C1 segment of cervical spinal cord (tissue), 14 donors: Measurements from ENCODE around the gene HBZ.
"Not testable (repeated sequence)": the region's sequence is repeated elsewhere in the genome, so short reads cannot be mapped to it uniquely, and the experiment has no call there.

Source experiments
- DNase-seq, 14 donors: peaks; one replicate each; lab custom pipeline; 2025; lab: John Stamatoyannopoulos, UW

The HBZ gene

DNA sequence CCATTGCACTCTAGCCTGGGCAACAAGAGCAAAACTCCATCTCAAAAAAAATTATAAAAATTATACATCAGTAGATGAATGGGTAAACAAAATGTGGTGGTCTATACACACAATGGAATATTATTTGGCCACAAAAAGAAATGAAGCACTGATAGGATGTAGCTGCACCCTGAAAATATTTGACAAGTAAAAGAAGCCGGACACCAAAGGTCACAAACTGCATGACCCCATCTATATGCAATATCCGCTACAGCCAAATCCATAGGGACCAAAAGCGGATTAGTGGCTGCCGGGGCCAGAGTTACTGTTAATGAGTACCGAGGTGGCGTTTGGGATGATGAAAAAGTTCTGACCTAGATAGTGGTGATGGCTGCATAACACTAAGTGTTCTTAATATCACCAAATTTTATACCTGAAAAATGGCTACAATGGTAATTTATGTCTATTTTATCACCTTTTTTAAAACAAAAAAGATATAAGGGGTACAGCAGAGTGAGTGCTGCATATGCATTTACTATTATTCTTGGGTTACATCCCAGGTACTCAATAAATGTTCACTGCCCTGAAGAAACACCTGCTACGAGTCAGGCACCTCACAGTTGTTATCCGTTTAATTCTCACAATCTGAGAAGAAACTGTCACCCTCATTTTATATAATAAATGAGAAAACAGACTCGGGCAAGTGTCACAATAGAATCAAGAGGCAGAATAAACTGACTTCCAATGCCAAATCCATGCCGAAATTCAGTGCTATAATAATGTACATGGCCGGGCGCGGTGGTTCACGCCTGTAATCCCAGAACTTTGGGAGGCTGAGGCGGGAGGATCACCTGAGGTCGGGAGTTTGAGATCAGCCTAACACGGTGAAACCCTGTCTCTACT is 27.0 kb downstream of the HBZ start:
- no peak for DNase-seq

- DNase-seq: peak in 1 of 14 donors; percentile 8
Observed at GRCh38 chr16:180101-180675, 27.7 kb downstream of the HBZ start, which contains the start of gene HBQ1. Gene HBQ1 (plus strand): TSS chr16:180459. CDS start chr16:180487, 28 bp downstream.

DNA sequence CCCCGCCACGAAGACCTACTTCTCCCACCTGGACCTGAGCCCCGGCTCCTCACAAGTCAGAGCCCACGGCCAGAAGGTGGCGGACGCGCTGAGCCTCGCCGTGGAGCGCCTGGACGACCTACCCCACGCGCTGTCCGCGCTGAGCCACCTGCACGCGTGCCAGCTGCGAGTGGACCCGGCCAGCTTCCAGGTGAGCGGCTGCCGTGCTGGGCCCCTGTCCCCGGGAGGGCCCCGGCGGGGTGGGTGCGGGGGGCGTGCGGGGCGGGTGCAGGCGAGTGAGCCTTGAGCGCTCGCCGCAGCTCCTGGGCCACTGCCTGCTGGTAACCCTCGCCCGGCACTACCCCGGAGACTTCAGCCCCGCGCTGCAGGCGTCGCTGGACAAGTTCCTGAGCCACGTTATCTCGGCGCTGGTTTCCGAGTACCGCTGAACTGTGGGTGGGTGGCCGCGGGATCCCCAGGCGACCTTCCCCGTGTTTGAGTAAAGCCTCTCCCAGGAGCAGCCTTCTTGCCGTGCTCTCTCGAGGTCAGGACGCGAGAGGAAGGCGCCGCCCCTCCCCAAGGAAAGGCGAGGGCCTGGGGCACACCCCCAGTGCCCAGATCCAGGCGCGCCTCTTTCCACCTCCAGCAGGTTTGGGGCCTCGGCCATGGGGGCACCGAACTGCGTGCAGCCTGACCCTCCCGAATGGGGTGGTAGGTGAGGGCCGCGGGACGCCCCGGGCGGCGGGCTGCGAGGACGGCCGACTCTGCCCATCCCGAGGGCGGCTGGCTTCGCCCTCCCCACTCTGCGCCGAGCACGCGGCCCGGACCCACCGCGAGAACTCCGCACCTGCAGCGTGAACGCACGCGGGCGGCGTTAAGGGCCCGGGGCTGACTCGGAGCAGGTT is 28.5 kb downstream of the HBZ start:
- peak in 3 of 14 donors; percentile 4 to 15 (median 11) for DNase-seq

DNA sequence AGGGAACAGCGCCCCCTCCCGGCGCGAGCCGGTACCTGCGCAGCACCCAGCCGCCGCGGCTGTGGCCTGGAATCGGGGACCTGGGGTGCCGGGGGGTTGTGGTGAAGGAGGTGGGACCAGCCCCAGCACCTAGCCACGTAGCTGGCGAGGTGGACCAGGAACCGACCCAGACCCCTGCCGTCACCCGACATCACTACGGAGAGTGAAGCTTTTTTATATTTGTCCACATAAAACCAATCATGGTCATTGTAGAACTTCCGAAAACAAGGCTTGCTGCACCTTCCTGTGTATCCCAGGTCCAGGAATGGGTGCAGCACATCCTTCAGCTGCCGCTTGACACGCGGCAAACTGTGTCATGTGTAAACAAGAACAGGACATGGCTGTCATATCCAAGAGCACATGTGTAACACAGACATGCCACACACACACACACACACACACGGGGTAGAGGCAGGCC is 29.1 kb downstream of the HBZ start:
- DNase-seq: peak in 8 of 14 donors; percentile 2 to 63 (median 32)

- DNase-seq: no peak
Observed at GRCh38 chr16:183005-183404, 30.6 kb downstream of the HBZ start.

DNA sequence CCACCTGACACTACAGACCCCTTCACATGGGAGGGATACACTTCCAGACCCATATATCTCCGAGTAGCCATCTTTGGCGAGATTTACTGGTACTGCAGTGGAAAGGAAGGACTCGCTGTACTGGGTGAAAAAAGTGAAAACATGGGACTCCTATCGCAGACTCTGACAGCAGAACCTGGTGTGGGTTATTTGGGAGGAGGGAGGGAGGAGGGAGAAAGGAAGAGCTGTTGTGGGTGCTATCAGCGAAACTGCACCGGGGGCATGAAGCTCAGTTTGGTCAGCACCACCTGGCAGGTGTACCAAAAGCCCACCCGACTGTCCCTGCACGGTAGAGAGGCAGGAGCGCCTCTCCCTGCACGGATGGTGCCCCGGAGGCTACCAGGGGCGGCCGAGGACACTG is 32.8 kb downstream of the HBZ start:
- no peak for DNase-seq

DNA sequence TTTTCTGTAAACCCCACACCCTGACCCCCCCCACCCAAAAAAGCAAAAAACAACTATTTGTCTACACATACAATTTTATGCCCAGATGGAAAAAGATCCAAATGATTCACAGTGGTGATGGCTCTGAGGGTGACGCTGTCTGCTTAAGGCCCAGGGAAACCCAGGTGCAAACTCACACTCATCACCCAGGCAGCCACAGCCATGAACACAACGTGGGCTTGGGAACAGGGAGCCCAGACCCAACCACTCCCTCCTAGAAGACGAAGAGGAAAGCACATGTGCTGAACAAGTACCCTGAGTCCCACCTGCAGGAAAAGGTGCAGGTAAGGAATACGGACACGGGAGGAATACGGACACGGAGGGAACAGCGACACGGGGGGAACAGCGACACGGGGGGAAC is 33.2 kb downstream of the HBZ start:
- DNase-seq: no peak

- no peak for DNase-seq
Observed at GRCh38 chr16:187330-187729, 34.9 kb downstream of the HBZ start.

DNA sequence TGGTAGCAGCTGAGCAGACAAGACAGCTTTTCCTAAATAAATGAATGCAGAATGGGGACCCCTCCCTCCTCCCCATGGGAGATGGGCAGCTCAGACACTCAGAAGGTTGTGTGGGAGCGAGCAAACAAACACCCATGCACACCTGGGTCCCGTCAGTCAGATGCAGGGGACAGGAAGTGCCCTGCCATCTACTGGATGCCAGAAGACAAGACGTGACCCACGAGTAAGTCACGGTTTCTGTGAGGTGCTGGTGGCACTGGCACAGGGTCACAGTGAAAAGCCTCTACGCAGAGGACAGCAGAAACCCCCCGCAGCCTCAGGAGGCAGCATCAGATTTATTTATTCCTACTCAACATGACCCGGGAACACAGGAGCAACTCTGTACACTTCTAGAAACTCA is 36.2 kb downstream of the HBZ start:
- DNase-seq: no peak

- DNase-seq: no peak
Observed at GRCh38 chr16:189604-190186, 37.3 kb downstream of the HBZ start.

- no peak for DNase-seq
Observed at GRCh38 chr16:191831-192230, 39.4 kb downstream of the HBZ start.

- DNase-seq: no peak
Observed at GRCh38 chr16:192686-193085, 40.2 kb downstream of the HBZ start.

GRCh38 chr16:193441-193840 is 41.0 kb downstream of the HBZ start:
- DNase-seq: no peak

DNA sequence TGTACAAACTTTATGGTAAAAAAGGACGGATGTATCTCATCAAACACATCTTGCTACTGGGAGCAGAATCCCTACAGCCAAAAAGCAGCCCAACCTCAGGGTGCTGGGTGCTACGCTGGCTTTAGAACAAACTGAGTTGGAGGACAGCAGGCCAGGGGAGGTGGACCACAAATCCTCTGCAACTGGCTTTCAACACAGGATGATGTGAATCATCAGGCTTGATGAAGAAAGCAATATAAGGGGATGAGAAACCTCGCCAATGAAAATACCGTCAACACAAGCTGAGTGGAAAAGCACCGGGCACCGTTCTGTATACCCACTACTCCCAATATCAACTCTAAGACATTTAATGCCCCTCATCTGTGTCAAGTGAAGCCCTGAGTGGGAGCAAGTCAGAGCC is 42.1 kb downstream of the HBZ start:
- no peak for DNase-seq

DNA sequence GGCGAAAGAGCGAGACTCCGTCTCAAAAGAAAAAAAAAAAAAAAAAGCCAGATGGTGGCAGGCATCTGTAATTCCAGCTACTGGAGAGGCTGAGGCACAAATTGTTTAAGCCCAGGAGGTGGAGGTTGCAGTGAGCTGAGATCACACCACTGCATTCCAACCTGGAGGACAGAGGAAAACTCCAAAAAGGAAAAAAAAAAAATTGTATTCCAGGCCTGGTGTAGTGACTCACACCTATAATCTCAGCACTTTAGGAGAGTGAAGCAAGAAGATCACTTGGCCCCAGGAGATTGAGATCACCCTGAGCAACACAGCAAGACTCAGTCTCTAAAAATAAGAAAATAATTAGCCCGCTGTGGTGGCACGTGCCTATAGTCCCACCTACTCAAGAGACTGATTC is 47.9 kb downstream of the HBZ start:
- no peak for DNase-seq

GRCh38 chr16:203246-203645 is 50.8 kb downstream of the HBZ start:
- no peak for DNase-seq

GRCh38 chr16:204046-204445 is 51.6 kb downstream of the HBZ start:
- DNase-seq: not testable (repeated sequence)
